ENCODE results near the gene KCNQ1. TPM values are rescaled to one million over a fixed set of nuclear protein-coding genes. Genes with fewer than 3 reads are reported as not detected.

KCNQ1 gene
- polyA plus RNA-seq, 2 donors, result 0.31 to 0.52 TPM

DNA sequence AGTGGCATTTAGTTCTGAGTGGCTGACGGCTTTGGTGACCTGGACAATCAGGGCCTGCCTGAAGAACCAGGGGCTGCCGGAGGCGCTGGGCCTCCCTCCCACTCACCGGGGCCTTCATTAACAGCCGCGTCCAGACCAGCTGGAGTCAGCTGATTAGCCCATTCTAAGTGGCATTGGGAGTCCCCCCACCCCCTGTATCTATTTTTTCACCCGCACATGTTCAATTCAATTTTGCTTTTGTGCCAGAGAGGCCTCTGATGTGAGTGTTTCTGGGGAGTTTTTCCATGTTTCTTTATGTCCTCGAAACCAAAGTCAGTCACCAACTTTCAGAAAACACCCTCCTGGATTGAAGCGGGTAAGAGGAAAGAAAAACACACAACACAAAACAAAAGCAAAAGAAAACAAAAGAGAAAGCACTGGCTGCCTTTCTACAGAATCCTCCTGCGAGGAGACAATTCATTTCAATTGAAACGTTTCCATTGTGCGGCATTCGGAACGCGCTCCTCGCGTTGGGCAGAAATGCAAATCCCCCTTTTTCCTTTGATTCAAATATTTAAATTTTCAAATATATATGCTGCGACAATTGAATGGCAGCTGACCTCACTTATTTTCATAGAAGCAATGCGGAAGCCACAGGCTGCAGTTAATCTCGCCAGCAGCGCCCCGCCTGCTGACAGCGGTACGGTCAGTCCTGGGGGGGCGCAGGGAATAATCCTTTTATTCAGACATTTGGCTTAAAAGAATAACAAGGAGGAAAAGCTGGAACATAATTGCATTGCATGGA, 423.1 kb downstream of the KCNQ1 start:
- WGBS, 2 donors, result 65 to 69% methylated on average over 25 of the region's 25 CpGs
- Histone ChIP-seq H3K9me3 (ENCODE audit: control insufficient read depth in 2 of 2, insufficient read depth in 1 of 2, low read depth in 1 of 2, low read length in 1 of 2) (peaks cover 0 to 4% of the 10 kb centered on the region in 2 donors), H3K36me3 (ENCODE audit: control insufficient read depth in 2 of 2, insufficient read depth in 2 of 2, low read length in 1 of 2) (no peaks in the 10 kb centered on the region), H3K4me3 (ENCODE audit: low read depth in 1 of 2, low read length in 2 of 2) (no peak overlapping the region), H3K27ac (ENCODE audit: low read depth in 2 of 2, low read length in 1 of 2) (no peak overlapping the region), H3K4me1 (ENCODE audit: control insufficient read depth in 2 of 2, insufficient read depth in 2 of 2, low read length in 1 of 2) (peaks cover 0 to 2% of the 10 kb centered on the region in 2 donors), H3K27me3 (ENCODE audit: control insufficient read depth in 1 of 2, insufficient read depth in 2 of 2, low read length in 2 of 2) (peaks cover 0 to 8% of the 10 kb centered on the region in 2 donors)

- H3K27ac ChIP-seq (ENCODE audit: low read depth in 2 of 2, low read length in 1 of 2), result no peak overlapping the region
- H3K27me3 ChIP-seq (ENCODE audit: control insufficient read depth in 1 of 2, insufficient read depth in 2 of 2, low read length in 2 of 2), result peaks cover 0 to 8% of the 10 kb centered on the region in 2 donors
- no peaks in the 10 kb centered on the region for H3K36me3 ChIP-seq (ENCODE audit: control insufficient read depth in 2 of 2, insufficient read depth in 2 of 2, low read length in 1 of 2)
- H3K4me3 ChIP-seq (ENCODE audit: low read depth in 1 of 2, low read length in 2 of 2), result no peak overlapping the region
- H3K4me1 ChIP-seq (ENCODE audit: control insufficient read depth in 2 of 2, insufficient read depth in 2 of 2, low read length in 1 of 2), result peaks cover 0 to 2% of the 10 kb centered on the region in 2 donors
- H3K9me3 ChIP-seq (ENCODE audit: control insufficient read depth in 2 of 2, insufficient read depth in 1 of 2, low read depth in 1 of 2, low read length in 1 of 2), result peaks cover 0 to 4% of the 10 kb centered on the region in 2 donors
- 23 to 27% methylated on average over 16 of the region's 16 CpGs for WGBS, 2 donors
These were observed 423.8 kb downstream of the KCNQ1 start for GRCh38 chr11:2868506-2869133.

DNA sequence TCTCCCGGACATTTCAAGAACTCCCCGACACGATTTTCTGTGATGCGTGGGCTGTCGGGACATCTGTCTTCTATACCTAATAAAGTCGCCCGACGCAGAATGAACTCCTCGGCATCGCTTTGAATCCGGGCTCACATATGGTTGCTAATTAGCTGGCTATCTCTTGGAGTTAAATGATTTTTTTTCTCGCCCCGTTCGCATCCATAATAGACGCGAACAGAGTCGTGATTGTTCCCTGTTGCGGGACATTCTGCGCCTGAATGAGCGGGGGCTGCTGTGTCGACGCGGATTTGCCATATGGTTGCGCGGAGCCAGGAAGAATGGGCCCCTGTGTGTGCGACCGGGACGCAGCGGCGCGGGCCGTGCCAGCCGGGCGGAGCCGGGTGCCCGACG, 424.3 kb downstream of the KCNQ1 start:
- no peak overlapping the region for H3K27ac ChIP-seq (ENCODE audit: low read depth in 2 of 2, low read length in 1 of 2)
- H3K4me1 ChIP-seq (ENCODE audit: control insufficient read depth in 2 of 2, insufficient read depth in 2 of 2, low read length in 1 of 2), result peaks cover 0 to 2% of the 10 kb centered on the region in 2 donors
- H3K36me3 ChIP-seq (ENCODE audit: control insufficient read depth in 2 of 2, insufficient read depth in 2 of 2, low read length in 1 of 2), result no peaks in the 10 kb centered on the region
- 27 to 30% methylated on average over 37 of the region's 37 CpGs for WGBS, 2 donors
- no peak overlapping the region for H3K4me3 ChIP-seq (ENCODE audit: low read depth in 1 of 2, low read length in 2 of 2)
- peaks cover 0 to 4% of the 10 kb centered on the region in 2 donors for H3K9me3 ChIP-seq (ENCODE audit: control insufficient read depth in 2 of 2, insufficient read depth in 1 of 2, low read depth in 1 of 2, low read length in 1 of 2)
- peaks cover 0 to 8% of the 10 kb centered on the region in 2 donors for H3K27me3 ChIP-seq (ENCODE audit: control insufficient read depth in 1 of 2, insufficient read depth in 2 of 2, low read length in 2 of 2)

GRCh38 chr11:2869561-2870427, 425.0 kb downstream of the KCNQ1 start:
- peaks cover 0 to 4% of the 10 kb centered on the region in 2 donors for H3K9me3 ChIP-seq (ENCODE audit: control insufficient read depth in 2 of 2, insufficient read depth in 1 of 2, low read depth in 1 of 2, low read length in 1 of 2)
- WGBS, 2 donors, result 25 to 27% methylated on average over 46 to 90 of the region's 90 CpGs
- no peak overlapping the region for H3K27ac ChIP-seq (ENCODE audit: low read depth in 2 of 2, low read length in 1 of 2)
- no peaks in the 10 kb centered on the region for H3K4me1 ChIP-seq (ENCODE audit: control insufficient read depth in 2 of 2, insufficient read depth in 2 of 2, low read length in 1 of 2)
- peaks cover 0 to 8% of the 10 kb centered on the region in 2 donors for H3K27me3 ChIP-seq (ENCODE audit: control insufficient read depth in 1 of 2, insufficient read depth in 2 of 2, low read length in 2 of 2)
- no peak overlapping the region for H3K4me3 ChIP-seq (ENCODE audit: low read depth in 1 of 2, low read length in 2 of 2)
- no peaks in the 10 kb centered on the region for H3K36me3 ChIP-seq (ENCODE audit: control insufficient read depth in 2 of 2, insufficient read depth in 2 of 2, low read length in 1 of 2)

DNA sequence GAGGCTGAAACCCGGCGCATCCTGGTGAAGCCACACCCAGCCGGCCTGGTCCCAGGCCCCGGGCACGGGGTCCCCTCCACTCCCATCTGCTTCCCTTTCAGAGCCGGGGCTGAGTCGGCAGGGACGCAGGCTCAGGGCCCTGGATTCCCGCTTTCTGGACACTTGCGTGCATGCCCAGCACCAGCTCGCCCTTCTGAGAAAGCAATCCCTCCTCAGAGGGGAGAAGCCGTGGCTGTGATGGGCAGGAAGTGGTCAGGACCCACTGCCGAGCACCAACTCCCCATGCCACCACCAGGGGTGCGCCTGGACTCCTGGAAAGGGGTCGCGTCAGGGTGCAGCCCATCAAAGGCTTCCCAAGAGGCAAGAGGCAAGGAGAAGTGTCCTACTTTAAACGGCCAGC, 425.7 kb downstream of the KCNQ1 start:
- Histone ChIP-seq H3K4me1 (ENCODE audit: control insufficient read depth in 2 of 2, insufficient read depth in 2 of 2, low read length in 1 of 2) (no peaks in the 10 kb centered on the region), H3K36me3 (ENCODE audit: control insufficient read depth in 2 of 2, insufficient read depth in 2 of 2, low read length in 1 of 2) (no peaks in the 10 kb centered on the region), H3K9me3 (ENCODE audit: control insufficient read depth in 2 of 2, insufficient read depth in 1 of 2, low read depth in 1 of 2, low read length in 1 of 2) (peaks cover 0 to 4% of the 10 kb centered on the region in 2 donors), H3K27me3 (ENCODE audit: control insufficient read depth in 1 of 2, insufficient read depth in 2 of 2, low read length in 2 of 2) (peaks cover 0 to 8% of the 10 kb centered on the region in 2 donors), H3K4me3 (ENCODE audit: low read depth in 1 of 2, low read length in 2 of 2) (no peak overlapping the region), H3K27ac (ENCODE audit: low read depth in 2 of 2, low read length in 1 of 2) (no peak overlapping the region)
- WGBS, 2 donors, result 73 to 75% methylated on average over 17 of the region's 17 CpGs

GRCh38 chr11:2870969-2871680, 426.3 kb downstream of the KCNQ1 start:
- peaks cover 0 to 4% of the 10 kb centered on the region in 2 donors for H3K9me3 ChIP-seq (ENCODE audit: control insufficient read depth in 2 of 2, insufficient read depth in 1 of 2, low read depth in 1 of 2, low read length in 1 of 2)
- 61 to 65% methylated on average over 22 of the region's 22 CpGs for WGBS, 2 donors
- H3K27ac ChIP-seq (ENCODE audit: low read depth in 2 of 2, low read length in 1 of 2), result no peak overlapping the region
- H3K4me3 ChIP-seq (ENCODE audit: low read depth in 1 of 2, low read length in 2 of 2), result no peak overlapping the region
- H3K4me1 ChIP-seq (ENCODE audit: control insufficient read depth in 2 of 2, insufficient read depth in 2 of 2, low read length in 1 of 2), result no peaks in the 10 kb centered on the region
- peaks cover 0 to 8% of the 10 kb centered on the region in 2 donors for H3K27me3 ChIP-seq (ENCODE audit: control insufficient read depth in 1 of 2, insufficient read depth in 2 of 2, low read length in 2 of 2)
- H3K36me3 ChIP-seq (ENCODE audit: control insufficient read depth in 2 of 2, insufficient read depth in 2 of 2, low read length in 1 of 2), result no peaks in the 10 kb centered on the region

GRCh38 chr11:2874963-2875362, 430.2 kb downstream of the KCNQ1 start:
- 95 to 97% methylated on average over 10 of the region's 10 CpGs for WGBS, 2 donors
- H3K27ac ChIP-seq (ENCODE audit: low read depth in 2 of 2, low read length in 1 of 2), result no peak overlapping the region
- H3K4me3 ChIP-seq (ENCODE audit: low read depth in 1 of 2, low read length in 2 of 2), result no peak overlapping the region
- H3K27me3 ChIP-seq (ENCODE audit: control insufficient read depth in 1 of 2, insufficient read depth in 2 of 2, low read length in 2 of 2), result peaks cover 0 to under 1% of the 10 kb centered on the region in 2 donors
- no peaks in the 10 kb centered on the region for H3K36me3 ChIP-seq (ENCODE audit: control insufficient read depth in 2 of 2, insufficient read depth in 2 of 2, low read length in 1 of 2)
- H3K9me3 ChIP-seq (ENCODE audit: control insufficient read depth in 2 of 2, insufficient read depth in 1 of 2, low read depth in 1 of 2, low read length in 1 of 2), result peaks cover 0 to 8% of the 10 kb centered on the region in 2 donors
- H3K4me1 ChIP-seq (ENCODE audit: control insufficient read depth in 2 of 2, insufficient read depth in 2 of 2, low read length in 1 of 2), result no peaks in the 10 kb centered on the region

GRCh38 chr11:2877474-2877873, 432.7 kb downstream of the KCNQ1 start:
- 56 to 70% methylated on average over 6 of the region's 6 CpGs for WGBS, 2 donors
- no peak overlapping the region for H3K27ac ChIP-seq (ENCODE audit: low read depth in 2 of 2, low read length in 1 of 2)
- no peaks in the 10 kb centered on the region for H3K27me3 ChIP-seq (ENCODE audit: control insufficient read depth in 1 of 2, insufficient read depth in 2 of 2, low read length in 2 of 2)
- H3K4me1 ChIP-seq (ENCODE audit: control insufficient read depth in 2 of 2, insufficient read depth in 2 of 2, low read length in 1 of 2), result no peaks in the 10 kb centered on the region
- peaks cover 0 to 10% of the 10 kb centered on the region in 2 donors for H3K9me3 ChIP-seq (ENCODE audit: control insufficient read depth in 2 of 2, insufficient read depth in 1 of 2, low read depth in 1 of 2, low read length in 1 of 2)
- H3K4me3 ChIP-seq (ENCODE audit: low read depth in 1 of 2, low read length in 2 of 2), result no peak overlapping the region
- no peaks in the 10 kb centered on the region for H3K36me3 ChIP-seq (ENCODE audit: control insufficient read depth in 2 of 2, insufficient read depth in 2 of 2, low read length in 1 of 2)

- Histone ChIP-seq H3K9me3 (ENCODE audit: control insufficient read depth in 2 of 2, insufficient read depth in 1 of 2, low read depth in 1 of 2, low read length in 1 of 2) (peaks cover 0 to 10% of the 10 kb centered on the region in 2 donors), H3K4me1 (ENCODE audit: control insufficient read depth in 2 of 2, insufficient read depth in 2 of 2, low read length in 1 of 2) (peaks cover 0 to 3% of the 10 kb centered on the region in 2 donors)
- 95 to 97% methylated on average over 8 of the region's 8 CpGs for WGBS, 2 donors
These were observed 434.0 kb downstream of the KCNQ1 start for GRCh38 chr11:2878782-2879181.

More at GRCh38 chr11:2878782-2879181, 434.0 kb downstream of the KCNQ1 start:
- Histone ChIP-seq H3K27me3 (ENCODE audit: control insufficient read depth in 1 of 2, insufficient read depth in 2 of 2, low read length in 2 of 2) (no peaks in the 10 kb centered on the region), H3K27ac (ENCODE audit: low read depth in 2 of 2, low read length in 1 of 2) (no peak overlapping the region), H3K36me3 (ENCODE audit: control insufficient read depth in 2 of 2, insufficient read depth in 2 of 2, low read length in 1 of 2) (no peaks in the 10 kb centered on the region), H3K4me3 (ENCODE audit: low read depth in 1 of 2, low read length in 2 of 2) (no peak overlapping the region)

All from esophagus (tissue), 2 donors.